Measurements from ENCODE around the gene ABCF2.

Gene ABCF2

GRCh38 chr7:151191544-151191943 lies 35.5 kb downstream of the ABCF2 start:
- no peak for DNase-seq

- DNase-seq = no peak
Measured at GRCh38 chr7:151189038-151189437, 38.0 kb downstream of the ABCF2 start.

GRCh38 chr7:151188252-151188542 lies 38.8 kb downstream of the ABCF2 start:
- DNase-seq = no peak

GRCh38 chr7:151187409-151188251 lies 39.4 kb downstream of the ABCF2 start:
- no peak for DNase-seq

- no peak for DNase-seq
Measured at GRCh38 chr7:151186640-151187408, 40.2 kb downstream of the ABCF2 start, which contains the start of gene ASB10. TSS of gene ASB10 (minus strand) at chr7:151187250. CDS start at chr7:151187130, 120 bp downstream.

GRCh38 chr7:151185762-151186639 lies 41.0 kb downstream of the ABCF2 start:
- DNase-seq = no peak

- no peak for DNase-seq
Measured at GRCh38 chr7:151181011-151181431, 46.0 kb downstream of the ABCF2 start.

GRCh38 chr7:151179946-151180345 lies 47.1 kb downstream of the ABCF2 start:
- no peak for DNase-seq

- no peak for DNase-seq
Measured at GRCh38 chr7:151179287-151179860, 47.6 kb downstream of the ABCF2 start.

- no peak for DNase-seq
Measured at GRCh38 chr7:151178831-151179230, 48.2 kb downstream of the ABCF2 start.

- DNase-seq = no peak
Measured at GRCh38 chr7:151178236-151178635, 48.8 kb downstream of the ABCF2 start.

- DNase-seq = no peak
Measured at GRCh38 chr7:151177310-151177709, 49.7 kb downstream of the ABCF2 start.

- peak; percentile 30 for DNase-seq
Measured at GRCh38 chr7:151176401-151176800, 50.6 kb downstream of the ABCF2 start.

- DNase-seq = peak; percentile 32
Measured at GRCh38 chr7:151175793-151176311, 51.2 kb downstream of the ABCF2 start.

GRCh38 chr7:151175047-151175792 lies 51.8 kb downstream of the ABCF2 start:
- DNase-seq = peak; percentile 48

GRCh38 chr7:151174246-151175046 lies 52.6 kb downstream of the ABCF2 start:
- DNase-seq = peak; percentile 60

GRCh38 chr7:151173386-151174245 lies 53.4 kb downstream of the ABCF2 start:
- DNase-seq = peak; percentile 48

GRCh38 chr7:151172273-151173141 lies 54.5 kb downstream of the ABCF2 start:
- peak; percentile 96 for DNase-seq

- no peak for DNase-seq
Measured at GRCh38 chr7:151168787-151169162, 58.2 kb downstream of the ABCF2 start.
